ENCODE measurements around the gene FIBCD1.

FIBCD1 gene

DNA sequence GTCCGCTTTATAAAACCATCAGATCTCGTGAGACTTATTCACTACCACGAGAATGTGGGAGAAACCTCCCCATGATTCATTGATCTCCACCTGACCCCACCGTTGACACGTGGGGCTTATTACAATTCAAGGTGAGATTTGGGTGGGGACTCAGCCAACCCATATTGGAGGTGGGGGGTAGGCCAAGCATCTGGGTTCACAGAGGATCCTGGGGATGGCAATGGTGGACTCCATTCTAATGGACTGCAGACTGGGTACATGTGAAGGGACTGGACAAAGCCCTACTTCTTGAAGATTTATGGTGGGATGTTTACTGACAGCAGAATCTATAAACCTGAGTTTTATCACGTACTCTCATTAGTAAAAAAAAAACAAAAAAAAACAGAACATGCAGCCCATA lies 57.5 kb downstream of the FIBCD1 start:
- no peak overlapping the region for H3K4me3 ChIP-seq (ENCODE audit: low read length)
- no peak for DNase-seq (ENCODE audit: low read depth)
- TF ChIP-seq, protein P1, sequence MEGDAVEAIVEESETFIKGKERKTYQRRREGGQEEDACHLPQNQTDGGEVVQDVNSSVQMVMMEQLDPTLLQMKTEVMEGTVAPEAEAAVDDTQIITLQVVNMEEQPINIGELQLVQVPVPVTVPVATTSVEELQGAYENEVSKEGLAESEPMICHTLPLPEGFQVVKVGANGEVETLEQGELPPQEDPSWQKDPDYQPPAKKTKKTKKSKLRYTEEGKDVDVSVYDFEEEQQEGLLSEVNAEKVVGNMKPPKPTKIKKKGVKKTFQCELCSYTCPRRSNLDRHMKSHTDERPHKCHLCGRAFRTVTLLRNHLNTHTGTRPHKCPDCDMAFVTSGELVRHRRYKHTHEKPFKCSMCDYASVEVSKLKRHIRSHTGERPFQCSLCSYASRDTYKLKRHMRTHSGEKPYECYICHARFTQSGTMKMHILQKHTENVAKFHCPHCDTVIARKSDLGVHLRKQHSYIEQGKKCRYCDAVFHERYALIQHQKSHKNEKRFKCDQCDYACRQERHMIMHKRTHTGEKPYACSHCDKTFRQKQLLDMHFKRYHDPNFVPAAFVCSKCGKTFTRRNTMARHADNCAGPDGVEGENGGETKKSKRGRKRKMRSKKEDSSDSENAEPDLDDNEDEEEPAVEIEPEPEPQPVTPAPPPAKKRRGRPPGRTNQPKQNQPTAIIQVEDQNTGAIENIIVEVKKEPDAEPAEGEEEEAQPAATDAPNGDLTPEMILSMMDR (conservative IDR thresholded peaks at IDR 0.05; ENCODE audit: low read depth, low read length): no peak

DNA sequence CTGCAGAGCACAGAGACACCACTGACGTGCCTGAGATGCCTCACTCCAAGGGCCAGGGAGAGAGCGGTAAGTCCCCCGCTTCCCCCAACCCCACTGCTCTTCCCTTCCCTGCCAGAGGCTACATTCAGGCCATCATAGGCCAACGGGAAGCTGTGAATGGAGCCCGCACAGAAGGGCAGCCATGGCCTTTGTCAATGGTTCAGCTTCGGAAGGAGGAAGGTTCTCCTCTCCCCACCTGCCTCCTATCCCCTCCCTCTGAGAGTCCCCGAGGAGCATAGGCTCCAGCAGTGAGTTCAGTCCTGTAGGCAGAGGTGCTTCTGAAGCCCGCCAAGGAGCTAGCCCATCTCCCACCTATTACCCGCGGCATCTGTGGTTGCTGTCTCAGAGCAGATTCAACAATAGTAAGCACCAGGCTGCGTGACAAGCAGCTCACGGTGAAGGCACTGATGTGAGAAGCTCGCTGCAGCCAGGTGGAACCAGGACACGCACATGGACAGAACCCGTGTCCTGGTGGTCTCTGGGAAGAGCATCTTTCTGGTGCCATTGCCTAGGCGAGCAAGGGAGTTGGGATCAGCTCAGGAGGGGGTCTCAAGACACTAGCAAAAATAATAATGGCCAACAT lies 58.3 kb downstream of the FIBCD1 start:
- TF ChIP-seq, protein P1 (conservative IDR thresholded peaks at IDR 0.05; ENCODE audit: low read depth, low read length): no peak
- no peak for DNase-seq (ENCODE audit: low read depth)
- H3K4me3 ChIP-seq (ENCODE audit: low read length): no peak overlapping the region

DNA sequence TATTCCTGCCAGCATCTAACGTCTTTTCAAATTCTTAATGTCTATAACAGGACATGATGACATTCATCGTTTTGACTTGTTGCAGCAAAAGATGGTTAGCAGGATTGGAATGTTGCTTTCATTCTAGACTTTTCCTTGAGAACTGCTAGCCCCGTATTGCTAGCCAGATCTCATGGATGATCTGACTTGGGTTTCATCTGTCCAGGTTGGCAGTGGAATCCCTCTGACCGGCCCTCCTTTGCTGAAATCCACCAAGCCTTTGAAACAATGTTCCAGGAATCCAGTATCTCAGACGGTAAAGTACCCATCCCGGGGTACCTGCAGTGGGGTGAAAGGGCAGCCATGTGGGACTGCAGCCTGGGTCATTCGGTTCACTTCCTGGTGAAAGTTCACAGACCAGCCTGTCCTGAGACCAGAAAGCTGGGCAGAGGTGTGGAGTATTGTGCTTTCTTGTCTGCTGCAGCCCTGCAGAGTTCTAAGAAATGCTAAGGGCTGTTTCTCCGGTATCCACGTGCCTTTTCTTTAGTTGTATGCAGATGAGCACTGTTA lies 59.1 kb downstream of the FIBCD1 start:
- TF ChIP-seq, protein P1 (conservative IDR thresholded peaks at IDR 0.05; ENCODE audit: low read depth, low read length): no peak
- no peak for DNase-seq (ENCODE audit: low read depth)
- no peak overlapping the region for H3K4me3 ChIP-seq (ENCODE audit: low read length)

DNA sequence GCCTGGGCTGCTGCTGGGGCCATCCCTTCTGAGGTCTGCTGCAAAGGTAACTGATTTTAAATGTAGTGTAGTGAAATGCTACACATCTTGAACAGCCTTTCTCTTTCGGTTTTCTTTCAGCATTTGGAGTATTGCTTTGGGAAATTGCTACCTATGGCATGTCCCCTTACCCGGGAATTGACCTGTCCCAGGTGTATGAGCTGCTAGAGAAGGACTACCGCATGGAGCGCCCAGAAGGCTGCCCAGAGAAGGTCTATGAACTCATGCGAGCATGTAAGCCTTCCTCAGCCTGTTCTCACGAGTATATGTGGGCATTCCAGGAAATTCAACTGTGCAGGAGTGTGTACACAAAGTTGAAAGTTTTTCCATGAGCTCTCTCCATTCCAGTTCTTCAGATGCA lies 60.8 kb downstream of the FIBCD1 start:
- no peak for DNase-seq (ENCODE audit: low read depth)

DNA sequence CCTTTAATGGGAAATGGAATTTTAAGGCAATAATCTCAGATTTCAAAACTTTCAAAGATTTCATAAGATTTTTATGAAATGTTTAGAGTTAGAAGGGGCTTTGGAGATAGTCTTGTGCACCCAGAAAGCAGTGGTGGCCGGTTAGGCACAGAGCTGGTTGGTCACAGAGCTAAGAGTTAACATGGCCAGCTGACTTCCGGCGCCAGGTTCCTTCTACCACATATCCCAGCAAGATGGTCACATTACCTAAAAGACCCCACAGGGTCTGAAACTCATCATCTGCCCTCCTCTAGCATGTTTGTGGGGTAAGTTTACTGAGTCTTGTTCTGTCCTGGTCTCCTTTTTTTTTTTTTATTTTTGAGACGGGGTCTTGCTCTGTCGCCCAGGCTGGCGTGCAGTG lies 61.7 kb downstream of the FIBCD1 start:
- TF ChIP-seq, protein P1 (conservative IDR thresholded peaks at IDR 0.05; ENCODE audit: low read depth, low read length): no peak
- no peak for DNase-seq (ENCODE audit: low read depth)
- H3K4me3 ChIP-seq (ENCODE audit: low read length): no peak overlapping the region

More for the DNA sequence above, 60.8 kb downstream of the FIBCD1 start:
- TF ChIP-seq, protein P1 (conservative IDR thresholded peaks at IDR 0.05; ENCODE audit: low read depth, low read length): no peak
- H3K4me3 ChIP-seq (ENCODE audit: low read length): no peak overlapping the region

DNA sequence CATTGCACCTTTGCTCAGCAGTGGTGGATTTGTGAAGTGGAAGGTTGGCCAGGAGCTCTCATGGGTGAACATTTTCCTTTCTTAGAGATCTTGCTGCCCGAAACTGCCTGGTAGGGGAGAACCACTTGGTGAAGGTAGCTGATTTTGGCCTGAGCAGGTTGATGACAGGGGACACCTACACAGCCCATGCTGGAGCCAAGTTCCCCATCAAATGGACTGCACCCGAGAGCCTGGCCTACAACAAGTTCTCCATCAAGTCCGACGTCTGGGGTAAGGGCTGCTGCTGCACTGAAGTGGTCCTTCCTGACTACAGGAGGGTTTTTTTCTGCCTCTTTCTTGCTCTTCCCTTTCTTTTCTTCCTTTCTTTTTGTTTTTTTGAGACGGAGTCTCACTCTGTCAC lies 64.3 kb downstream of the FIBCD1 start:
- TF ChIP-seq, protein P1 (conservative IDR thresholded peaks at IDR 0.05; ENCODE audit: low read depth, low read length): no peak
- no peak for DNase-seq (ENCODE audit: low read depth)
- H3K4me3 ChIP-seq (ENCODE audit: low read length): no peak overlapping the region

DNA sequence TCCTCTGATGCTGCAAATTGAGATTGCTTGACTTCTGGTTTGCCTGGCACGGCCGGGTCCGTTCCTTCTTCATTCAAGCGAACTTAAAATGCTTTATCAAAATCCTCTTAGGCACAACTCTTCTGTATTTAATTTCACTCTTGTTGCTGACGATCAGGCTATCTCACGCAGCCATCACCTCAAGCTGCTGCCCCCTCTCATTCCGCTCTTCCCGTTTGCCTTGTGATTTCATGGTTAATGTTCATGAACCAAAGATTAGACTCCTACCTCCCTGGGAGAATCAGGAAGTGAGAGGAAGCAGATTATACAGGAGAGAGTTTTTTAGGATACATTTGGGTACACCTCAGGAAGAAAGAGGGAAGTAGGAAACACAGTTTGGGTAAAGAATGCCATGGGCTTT lies 65.1 kb downstream of the FIBCD1 start:
- no peak overlapping the region for H3K4me3 ChIP-seq (ENCODE audit: low read length)
- TF ChIP-seq, protein P1 (conservative IDR thresholded peaks at IDR 0.05; ENCODE audit: low read depth, low read length): no peak
- no peak for DNase-seq (ENCODE audit: low read depth)

Data from retinal pigment epithelial cell (primary cell).